MM.1S (cell line): ENCODE results near the gene TPI1.

Experiments used
- DNase-seq: peaks from one replicate; pipeline ENCODE4 v3.0.0-alpha.2; 2015
- H2AFZ ChIP-seq: fragments of 300-600 bp; sonication (generic); 2 replicates; pipeline ENCODE4 v1.6.0; 2016; ENCODE audit warnings: antibody characterized with exemption, low read length
- H3F3A ChIP-seq: fragments of 300-600 bp; sonication (generic); 2 replicates; pipeline ENCODE4 v1.6.1; 2016; ENCODE audit warnings: mild to moderate bottlenecking, antibody characterized with exemption, low read length, moderate library complexity, mixed read lengths; ENCODE audit not compliant: insufficient read depth
- H3K27ac ChIP-seq: fragments of 300-600 bp; sonication (generic); 2 replicates; pipeline ENCODE4 v1.5.1; 2016; ENCODE audit warnings: mild to moderate bottlenecking, low read length
- H3K27me3 ChIP-seq: fragments of 300-600 bp; sonication (generic); replicated peaks from 2 replicates; pipeline ENCODE4 v1.6.0; 2016; ENCODE audit warnings: low read length; ENCODE audit not compliant: insufficient read depth
- H3K36me3 ChIP-seq: fragments of 300-600 bp; sonication (generic); replicated peaks from 2 replicates; pipeline ENCODE4 v1.6.1; 2016; ENCODE audit warnings: mild to moderate bottlenecking, low read length, mixed read lengths; ENCODE audit not compliant: insufficient read depth
- H3K4me1 ChIP-seq: fragments of 300-600 bp; sonication (generic); 2 replicates; pipeline ENCODE4 v1.6.1; 2016; ENCODE audit warnings: low read length, mixed read lengths
- H3K4me2 ChIP-seq: fragments of 300-600 bp; sonication (generic); 2 replicates; pipeline ENCODE4 v1.6.0; 2016; ENCODE audit warnings: low read depth, low read length
- H3K4me3 ChIP-seq: fragments of 300-600 bp; sonication (generic); 2 replicates; pipeline ENCODE4 v1.5.1; 2016; ENCODE audit warnings: low read length, mixed read lengths
- H3K79me2 ChIP-seq: fragments of 300-600 bp; sonication (generic); 2 replicates; pipeline ENCODE4 v1.6.1; 2016; ENCODE audit warnings: mixed run types, low read length, mixed read lengths
- H3K9ac ChIP-seq: fragments of 300-600 bp; sonication (generic); 2 replicates; pipeline ENCODE4 v1.6.1; 2016; ENCODE audit warnings: low read length, mixed read lengths
- H3K9me2 ChIP-seq: fragments of 300-600 bp; sonication (generic); replicated peaks from 2 replicates; pipeline ENCODE4 v1.6.1; 2016; ENCODE audit warnings: mild to moderate bottlenecking, low read length, mixed read lengths; ENCODE audit not compliant: insufficient read depth
- H3K9me3 ChIP-seq: fragments of 300-600 bp; sonication (generic); replicated peaks from 2 replicates; pipeline ENCODE4 v1.6.1; 2016; ENCODE audit warnings: mild to moderate bottlenecking, low read length, mixed read lengths; ENCODE audit not compliant: insufficient read depth
- H4K20me1 ChIP-seq: fragments of 300-600 bp; sonication (generic); 2 replicates; pipeline ENCODE4 v1.6.1; 2016; ENCODE audit warnings: mild to moderate bottlenecking, low read length, moderate library complexity, mixed read lengths; ENCODE audit not compliant: insufficient read depth
- CTCF ChIP-seq: fragments of 300-600 bp; sonication (generic); IDR thresholded peaks from 2 replicates; pipeline ENCODE4 v1.5.1; 2016; ENCODE audit warnings: antibody characterized with exemption, low read length, mixed read lengths
- EZH2 ChIP-seq: fragments of 300-600 bp; sonication (generic); optimal IDR thresholded peaks from 2 replicates; pipeline ENCODE3; 2017; ENCODE audit warnings: low read depth, mild to moderate bottlenecking, antibody characterized with exemption, low read length, mixed read lengths
- EZH2phosphoT487 ChIP-seq: fragments of 300-600 bp; sonication (generic); IDR thresholded peaks from 2 replicates; pipeline ENCODE4 v1.6.1; 2018; ENCODE audit warnings: antibody characterized with exemption, low read length

Gene TPI1

GRCh38 chr12:6915789-6916285 is 48.5 kb downstream of the TPI1 start:
- no peak for TF ChIP-seq EZH2
- TF ChIP-seq EZH2phosphoT487: no peak
- no peak for TF ChIP-seq CTCF
- no peak for DNase-seq
- H3K27me3 ChIP-seq: no peaks in the 10 kb centered on the region

GRCh38 chr12:6916426-6917200 is 49.3 kb downstream of the TPI1 start:
- Histone ChIP-seq H4K20me1 (no peaks in the 10 kb centered on the region), H3K36me3 (peaks cover 10% of the 10 kb centered on the region; the same call in 1 of the 2 replicates), H2AFZ (no peak overlapping the region), H3K9ac (peak overlapping the region; percentile 42; the same call in 1 of the 2 replicates), H3K4me3 (peak overlapping the region; percentile 94; the same call in 1 of the 2 replicates), H3K4me2 (peak overlapping the region; percentile 92), H3F3A (peaks cover 39% of the 10 kb centered on the region), H3K4me1 (peaks cover 47% of the 10 kb centered on the region), H3K27me3 (no peaks in the 10 kb centered on the region), H3K79me2 (peaks cover 51% of the 10 kb centered on the region), H3K27ac (peak overlapping the region; percentile 19; the same call in 1 of the 2 replicates), H3K9me3 (no peaks in the 10 kb centered on the region), H3K9me2 (no peaks in the 10 kb centered on the region)
- DNase-seq: no peak
- TF ChIP-seq CTCF: no peak
- TF ChIP-seq EZH2phosphoT487: no peak
- no peak for TF ChIP-seq EZH2

More at GRCh38 chr12:6915789-6916285, 48.5 kb downstream of the TPI1 start:
- Histone ChIP-seq H3K79me2 (peaks cover 46% of the 10 kb centered on the region), H3K36me3 (peaks cover 10% of the 10 kb centered on the region; the same call in 1 of the 2 replicates), H3K4me1 (peaks cover 40% of the 10 kb centered on the region), H3F3A (peaks cover 31% of the 10 kb centered on the region), H4K20me1 (no peaks in the 10 kb centered on the region), H2AFZ (no peak overlapping the region), H3K9me2 (no peaks in the 10 kb centered on the region), H3K4me2 (peak overlapping the region; percentile 92), H3K27ac (no peak overlapping the region), H3K9me3 (no peaks in the 10 kb centered on the region), H3K9ac (peak overlapping the region; percentile 42; the same call in 1 of the 2 replicates), H3K4me3 (peak overlapping the region; percentile 94)

- H3F3A ChIP-seq: peaks cover 48% of the 10 kb centered on the region
- H3K9ac ChIP-seq: no peak overlapping the region
- no peaks in the 10 kb centered on the region for H3K9me3 ChIP-seq
- H3K4me3 ChIP-seq: no peak overlapping the region
- H3K36me3 ChIP-seq: peaks cover 10% of the 10 kb centered on the region; the same call in 1 of the 2 replicates
- peaks cover 54% of the 10 kb centered on the region for H3K79me2 ChIP-seq
- no peaks in the 10 kb centered on the region for H3K9me2 ChIP-seq
- no peak overlapping the region for H2AFZ ChIP-seq
- no peak overlapping the region for H3K4me2 ChIP-seq
- H3K4me1 ChIP-seq: peaks cover 57% of the 10 kb centered on the region
- H4K20me1 ChIP-seq: no peaks in the 10 kb centered on the region
- TF ChIP-seq EZH2: no peak
- no peak for TF ChIP-seq CTCF
- no peak for TF ChIP-seq EZH2phosphoT487
- peak overlapping the region; percentile 19; the same call in 1 of the 2 replicates for H3K27ac ChIP-seq
- no peak for DNase-seq
- no peaks in the 10 kb centered on the region for H3K27me3 ChIP-seq
These were observed 50.3 kb downstream of the TPI1 start for GRCh38 chr12:6917491-6918231.
